Activated CD4-positive, alpha-beta T cell treated with anti-CD3 and anti-CD28 coated beads for 1 hour (primary cell): ENCODE results near the gene CHID1.

Experiments
- DNase-seq: peaks from one replicate; pipeline ENCODE4 v3.0.0-alpha.2; 2020

CHID1 gene

DNA sequence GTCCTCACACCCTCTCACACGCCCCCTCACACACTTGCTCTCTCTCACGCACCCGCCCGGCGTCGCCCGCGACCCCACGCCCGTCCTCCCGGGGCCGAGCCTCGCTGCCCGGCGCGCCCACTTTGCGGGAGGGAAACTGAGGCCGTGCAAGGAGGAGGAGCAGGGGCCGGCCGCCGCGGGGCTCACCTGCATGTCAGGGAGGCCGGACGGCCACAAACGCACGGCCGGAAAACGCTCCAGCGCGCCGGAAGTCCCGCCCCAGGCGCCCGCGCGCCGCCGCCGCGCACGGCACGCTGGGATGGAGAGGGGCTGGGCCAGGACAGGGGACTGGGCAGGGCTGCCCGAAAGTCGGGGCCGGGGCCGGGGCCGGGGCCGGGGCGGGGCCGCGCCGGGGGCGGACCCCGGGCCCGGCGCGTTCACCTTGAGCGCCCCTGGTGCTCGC is at the start of gene CHID1:
TSS of gene CHID1 (minus strand) at position 222 of the 442 bp plus-strand sequence. CDS start 5,994 bp downstream, outside the sequence.
- peak; percentile 77 for DNase-seq

DNA sequence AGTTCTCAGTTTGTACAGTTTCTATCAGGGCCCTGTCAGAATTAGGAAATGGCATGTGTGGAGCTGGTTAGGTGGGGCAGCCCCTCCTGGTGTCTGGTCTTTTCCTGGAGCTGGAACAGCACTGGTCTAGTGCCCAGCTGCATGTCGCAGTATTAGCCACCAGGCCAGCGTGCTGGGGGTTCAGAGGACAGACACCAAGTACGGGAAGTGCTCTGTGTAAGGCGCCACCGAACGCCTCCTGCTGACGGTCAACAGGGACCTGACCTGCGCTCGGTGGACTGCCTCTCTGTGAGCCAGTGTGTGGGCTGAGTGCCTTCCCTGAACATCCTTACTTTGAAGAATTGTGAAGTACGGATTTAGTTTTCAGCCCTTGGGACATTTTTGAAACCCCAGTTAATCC is 49.0 kb upstream of the CHID1 start:
- DNase-seq = no peak

DNA sequence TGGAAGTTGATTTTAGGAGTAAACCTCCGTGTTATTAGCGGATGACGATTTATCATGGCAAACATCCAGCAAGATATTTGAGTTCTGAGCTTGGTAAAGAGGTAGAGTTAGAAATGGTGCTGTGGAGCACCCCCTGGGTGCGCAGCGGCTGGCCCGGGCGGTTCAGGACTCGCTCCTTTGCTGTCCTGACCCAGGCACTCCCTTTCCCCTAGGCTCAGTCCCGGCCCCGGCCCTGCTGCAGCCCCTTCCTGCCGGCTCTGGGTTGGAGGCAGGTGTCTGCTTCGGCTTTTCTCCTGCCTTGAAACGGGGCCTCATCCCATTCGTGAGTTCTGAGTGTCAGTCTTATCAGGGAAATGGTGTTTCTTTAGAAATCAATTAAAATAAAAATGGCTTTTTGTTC is 48.4 kb upstream of the CHID1 start:
- no peak for DNase-seq

DNA sequence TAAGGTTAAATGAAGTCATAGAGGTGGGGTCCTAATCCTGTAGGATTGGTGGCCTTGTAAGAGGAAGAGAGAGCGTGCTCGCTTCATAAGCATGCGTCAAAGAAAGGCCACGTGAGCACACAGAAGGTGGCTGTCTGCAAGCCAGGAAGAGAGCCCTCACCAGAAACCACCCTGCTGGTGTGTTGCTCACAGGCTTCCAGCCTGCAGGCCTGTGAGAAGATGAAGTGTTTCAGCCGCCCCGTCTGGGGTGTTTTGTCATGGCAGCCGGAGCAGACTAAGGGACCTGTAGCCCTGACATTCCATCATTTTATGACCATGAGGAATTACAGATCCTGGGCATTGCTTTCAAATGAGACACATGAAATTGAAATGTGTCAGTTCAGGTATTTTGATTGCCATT is 47.5 kb upstream of the CHID1 start:
- DNase-seq = no peak

DNA sequence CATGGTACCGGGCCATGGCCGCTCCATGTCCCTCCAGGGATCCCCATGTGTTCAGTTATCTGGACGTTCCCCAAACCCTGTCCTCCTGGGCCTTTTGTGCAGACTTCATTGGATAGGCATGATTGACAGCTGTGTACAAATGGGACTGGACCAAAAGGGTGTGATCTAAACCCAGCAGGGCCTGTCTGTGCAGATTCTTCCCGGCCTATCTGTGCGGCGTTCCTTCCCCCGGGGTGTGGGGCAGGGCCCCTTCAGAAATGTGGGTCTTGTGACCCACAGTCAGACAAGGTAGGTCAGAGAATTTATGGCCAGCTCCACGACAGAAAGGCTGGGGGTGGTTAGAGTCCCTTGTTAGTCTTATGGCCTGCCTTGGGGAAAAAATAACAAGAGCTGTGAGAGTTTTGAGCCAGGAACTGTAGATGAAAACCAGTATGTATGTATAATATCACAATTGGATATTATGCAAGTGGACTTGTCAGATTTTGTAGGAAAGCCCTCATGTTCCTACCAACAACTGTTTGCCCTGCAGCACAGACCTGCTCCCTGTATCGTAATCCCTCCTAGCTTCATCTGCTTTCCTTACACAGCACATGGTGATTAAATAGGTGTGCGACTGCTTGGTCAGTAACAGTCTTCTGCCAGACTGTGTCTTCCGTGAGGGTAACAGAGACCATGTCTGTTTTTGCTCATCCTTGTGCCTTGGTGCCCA is 46.8 kb upstream of the CHID1 start:
- DNase-seq = no peak

DNA sequence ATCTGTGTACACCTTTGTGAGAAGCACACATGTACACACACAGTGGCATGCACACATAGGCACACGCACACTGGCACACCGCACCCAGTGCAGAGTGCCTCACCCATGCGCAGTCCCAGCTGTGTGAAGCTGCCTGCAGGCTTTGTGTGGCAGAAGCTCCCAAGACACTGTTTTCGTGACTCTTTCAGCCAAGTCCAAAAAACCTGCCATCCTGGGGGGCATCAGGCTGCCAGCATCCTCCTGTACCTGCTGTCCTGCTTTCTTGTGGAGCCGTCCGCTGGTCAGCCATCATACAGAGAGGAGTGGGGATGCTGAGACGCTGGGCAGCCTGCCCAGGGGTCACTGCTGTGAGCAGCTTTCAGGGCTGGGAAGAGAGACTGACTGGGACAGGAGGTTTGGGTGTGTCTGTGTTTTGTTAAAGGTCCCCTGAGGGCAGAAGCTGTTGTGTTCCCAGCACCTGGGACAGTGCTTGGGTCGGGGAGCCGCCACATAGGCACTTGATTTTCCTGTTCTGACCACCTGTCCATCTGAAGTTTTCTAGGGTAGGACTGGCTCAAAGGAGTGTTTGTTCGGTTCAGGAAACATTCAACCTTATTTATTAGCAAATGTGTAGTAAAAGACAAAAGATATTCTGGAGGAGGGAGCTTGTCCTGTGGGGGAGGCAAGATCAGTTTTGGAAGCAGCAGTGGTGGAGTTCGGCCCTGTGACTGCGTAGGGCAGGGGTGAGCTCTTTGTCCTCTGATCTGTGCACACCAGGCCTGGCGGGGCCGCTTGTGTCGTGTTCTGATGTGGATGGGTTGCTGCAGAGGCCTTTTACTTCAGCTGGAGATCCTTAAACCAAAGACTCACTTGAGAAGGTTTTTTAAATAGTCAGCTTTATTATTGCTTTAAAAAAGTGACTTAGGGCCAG is 44.8 kb upstream of the CHID1 start:
- no peak for DNase-seq

DNA sequence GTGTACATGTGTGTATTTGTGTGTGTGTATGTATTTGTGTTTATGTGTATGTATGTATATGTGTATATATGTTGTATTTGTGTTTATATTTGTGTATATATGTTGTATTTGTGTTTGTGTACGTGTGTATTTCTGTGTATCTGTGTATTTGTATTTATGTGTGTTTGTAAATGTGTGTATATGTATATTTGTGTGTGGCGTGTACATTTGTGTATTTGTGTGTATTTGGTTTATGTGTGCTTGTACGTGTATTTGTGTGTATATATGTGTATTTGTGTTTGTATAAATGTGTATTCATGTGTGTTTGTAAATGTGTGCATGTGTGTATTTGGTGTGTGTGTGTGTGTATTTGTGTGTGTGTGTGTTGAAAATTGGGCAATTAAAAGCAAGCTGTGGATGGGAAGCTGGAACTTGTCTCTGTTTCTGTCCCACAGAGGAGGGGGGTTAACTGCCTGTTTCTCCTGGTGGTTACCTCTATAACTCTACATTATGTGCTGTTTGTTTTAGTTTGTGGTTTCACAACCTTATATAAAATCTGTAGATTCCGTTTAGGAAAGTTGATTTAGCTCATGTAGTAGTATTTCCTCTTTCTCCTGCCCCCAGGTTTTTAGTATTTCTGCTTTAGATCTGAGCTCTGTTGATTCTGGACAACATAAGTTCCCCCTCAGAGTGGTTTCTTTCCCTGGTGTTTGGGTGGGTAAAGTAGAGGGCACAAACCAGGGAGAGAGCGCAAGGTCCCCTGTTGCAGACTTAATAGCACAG is 44.0 kb upstream of the CHID1 start:
- no peak for DNase-seq

DNA sequence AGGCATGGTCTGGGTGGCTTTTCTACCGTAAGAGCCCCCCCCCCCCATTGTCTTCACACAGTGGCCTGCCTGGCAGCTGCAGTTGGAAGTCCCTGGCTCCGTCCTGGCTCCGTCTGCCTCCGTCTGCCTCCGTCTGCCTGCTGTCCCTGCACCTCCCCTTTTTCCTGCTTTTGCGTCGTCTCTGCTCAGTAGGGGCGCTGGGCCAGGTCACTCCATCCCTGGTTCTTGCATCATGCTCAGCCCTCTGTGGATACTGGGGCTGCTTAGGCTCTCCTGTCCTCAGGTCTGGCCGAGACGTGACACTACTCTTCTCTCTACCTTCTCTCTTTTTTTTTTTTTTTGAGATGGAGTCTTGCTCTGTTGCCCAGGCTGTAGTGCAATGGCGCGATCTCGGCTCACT is 42.9 kb upstream of the CHID1 start:
- DNase-seq = no peak

DNA sequence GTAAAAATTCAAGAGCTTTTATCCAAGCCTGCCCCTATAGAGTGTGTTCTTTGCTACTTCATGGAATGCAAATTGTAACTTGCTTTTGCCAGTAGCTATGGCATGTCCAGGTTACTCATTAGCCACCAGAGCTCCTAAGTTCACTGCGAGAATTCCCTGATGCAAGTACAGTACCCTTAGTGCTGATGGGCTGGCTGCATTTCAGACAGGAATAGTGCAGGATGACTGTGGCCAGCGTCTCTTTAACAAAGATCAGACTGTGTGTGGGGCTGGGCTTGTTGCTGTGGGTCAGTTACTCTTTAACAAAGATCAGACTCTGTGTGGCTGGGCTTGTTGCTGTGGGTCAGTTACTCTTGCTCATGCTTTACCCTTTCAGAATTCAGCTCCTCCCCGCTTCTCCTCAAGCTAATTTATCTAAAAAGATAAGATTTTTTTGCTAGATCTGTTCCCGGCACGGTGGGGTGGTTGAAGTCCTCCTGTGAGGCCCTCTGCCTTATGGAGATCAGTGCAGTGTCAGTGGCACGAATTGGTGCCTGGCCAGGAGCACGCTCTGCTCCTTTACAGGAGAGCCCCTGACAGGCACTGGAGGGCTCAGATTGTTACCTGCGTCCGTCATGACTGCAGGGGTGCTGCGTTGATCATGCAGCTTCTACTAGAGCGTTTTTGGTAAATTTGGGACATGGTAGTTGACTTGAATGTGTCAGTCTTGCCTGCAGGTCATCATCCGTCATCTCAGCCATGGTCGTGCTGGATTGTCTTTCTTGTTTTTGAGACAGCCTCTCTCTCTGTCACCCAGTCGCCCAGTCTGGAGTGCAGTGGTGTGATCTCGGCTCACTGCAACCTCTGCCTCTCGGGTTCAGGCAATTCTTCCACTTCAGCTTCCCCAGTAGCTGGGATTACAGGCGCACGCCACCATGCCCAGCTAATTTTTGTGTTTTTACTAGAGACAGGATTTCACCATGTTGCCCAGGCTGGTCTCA is 42.1 kb upstream of the CHID1 start:
- DNase-seq = no peak

DNA sequence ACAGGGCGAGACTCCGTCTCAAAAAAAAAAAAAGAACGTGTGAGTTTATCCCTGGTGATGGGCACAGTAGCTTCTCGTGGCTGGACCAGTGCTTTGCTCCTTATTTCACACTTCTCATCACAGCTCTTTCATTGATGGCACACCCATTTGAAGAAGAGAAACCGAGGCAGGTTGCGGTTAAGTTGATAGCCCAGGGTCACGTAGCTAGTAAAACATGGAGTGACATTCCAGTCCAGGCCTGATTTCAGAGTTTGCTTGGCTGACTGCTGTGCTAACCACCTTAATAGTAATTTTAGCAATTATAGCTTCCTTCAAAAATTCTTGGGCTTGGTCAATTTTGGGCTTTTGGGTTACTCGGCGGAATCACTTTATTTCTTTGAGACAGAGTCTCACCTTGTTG is 40.9 kb upstream of the CHID1 start:
- no peak for DNase-seq

DNA sequence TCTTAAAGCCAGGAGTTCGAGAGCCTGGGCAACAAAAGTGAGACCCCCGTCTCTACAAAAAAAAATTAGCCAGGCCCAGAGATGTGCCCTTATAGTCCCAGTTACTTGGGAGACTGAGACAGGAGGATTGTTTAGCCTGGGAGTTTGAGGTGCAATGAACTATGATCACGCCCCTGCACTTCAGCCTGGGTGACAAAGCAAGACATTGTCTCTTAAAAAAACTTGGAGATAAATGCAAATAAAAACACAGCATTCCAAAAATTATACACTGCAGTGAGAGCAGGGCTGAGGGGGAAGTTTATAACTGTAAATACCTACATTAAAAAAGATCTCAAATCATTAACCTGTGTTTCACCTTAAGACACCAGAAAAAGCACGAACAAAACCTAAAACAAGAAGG is 37.1 kb upstream of the CHID1 start:
- DNase-seq = no peak

DNA sequence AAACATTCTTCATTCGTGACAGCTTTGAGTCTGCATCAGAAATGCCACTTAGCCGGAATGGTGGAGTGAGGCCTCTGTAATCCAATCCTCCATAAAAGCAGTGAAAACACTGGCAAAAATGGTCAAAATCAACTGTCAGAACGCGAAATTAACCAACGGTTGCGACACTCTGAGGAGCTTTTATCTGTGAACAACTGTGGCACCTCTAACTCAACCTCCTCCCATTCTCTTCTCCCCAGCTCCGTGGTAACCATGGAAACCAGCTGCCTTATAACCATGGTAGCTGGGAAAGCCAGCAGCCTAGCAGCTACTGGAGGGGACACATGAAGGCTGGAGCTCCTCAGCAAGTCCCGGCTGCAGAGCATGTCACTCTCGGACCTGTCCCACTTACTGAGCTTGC is 35.4 kb upstream of the CHID1 start:
- no peak for DNase-seq

DNA sequence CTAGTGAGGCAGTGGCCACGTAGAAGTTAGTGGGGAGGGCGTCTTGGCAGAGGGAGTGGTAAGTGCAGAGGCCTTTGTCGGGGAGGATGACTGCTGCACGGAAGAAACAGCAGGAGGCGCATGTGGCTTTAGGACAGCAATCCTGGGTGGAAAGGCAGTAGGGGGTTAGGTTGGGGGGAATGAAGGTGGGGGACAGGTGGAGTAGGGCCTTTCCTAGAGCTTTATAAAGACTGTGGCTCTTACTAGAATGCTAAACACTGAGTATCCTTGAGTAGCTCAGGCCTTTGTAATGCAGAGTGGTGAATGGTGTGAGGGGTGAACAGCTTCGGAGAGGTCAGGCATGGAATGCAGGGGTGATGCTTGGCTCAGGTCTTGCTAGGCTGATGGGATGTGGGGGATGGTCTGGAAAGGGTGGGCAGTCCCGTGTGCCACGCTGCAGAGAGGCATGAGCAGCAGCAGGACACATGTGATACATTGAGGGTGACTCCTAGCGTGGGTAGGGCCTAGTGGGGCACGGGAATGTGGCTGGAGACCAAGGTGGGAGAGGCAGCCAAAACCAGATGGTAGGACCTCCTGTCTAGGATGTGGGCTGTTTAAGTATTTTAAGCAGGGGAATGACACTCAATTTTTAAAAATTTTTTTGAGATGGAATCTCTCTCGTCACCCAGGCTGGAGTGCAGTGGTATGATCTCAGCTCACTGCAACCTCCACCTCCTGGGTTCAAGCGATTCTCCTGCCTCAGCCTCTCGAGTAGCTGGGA is 34.3 kb upstream of the CHID1 start:
- DNase-seq = no peak

DNA sequence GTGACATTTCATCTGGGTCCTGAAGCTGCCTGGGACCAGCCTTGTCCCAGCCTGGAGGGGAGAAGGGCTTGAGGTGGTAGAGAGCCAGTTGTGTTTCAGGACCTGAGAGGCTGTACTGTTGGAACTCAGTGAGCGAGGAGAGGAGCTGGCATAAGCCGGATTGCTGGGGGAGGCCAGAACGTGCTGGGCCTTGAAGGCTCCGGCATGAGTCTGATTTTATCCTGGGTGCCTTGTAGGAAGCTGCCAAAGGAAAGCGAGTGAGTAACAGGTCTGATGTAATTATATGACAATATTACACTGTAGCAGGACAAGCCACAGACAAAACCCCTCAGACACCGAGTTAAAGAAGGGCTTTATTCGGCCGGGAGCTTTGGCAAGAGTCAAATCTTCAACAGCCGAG is 32.2 kb upstream of the CHID1 start:
- DNase-seq = no peak

DNA sequence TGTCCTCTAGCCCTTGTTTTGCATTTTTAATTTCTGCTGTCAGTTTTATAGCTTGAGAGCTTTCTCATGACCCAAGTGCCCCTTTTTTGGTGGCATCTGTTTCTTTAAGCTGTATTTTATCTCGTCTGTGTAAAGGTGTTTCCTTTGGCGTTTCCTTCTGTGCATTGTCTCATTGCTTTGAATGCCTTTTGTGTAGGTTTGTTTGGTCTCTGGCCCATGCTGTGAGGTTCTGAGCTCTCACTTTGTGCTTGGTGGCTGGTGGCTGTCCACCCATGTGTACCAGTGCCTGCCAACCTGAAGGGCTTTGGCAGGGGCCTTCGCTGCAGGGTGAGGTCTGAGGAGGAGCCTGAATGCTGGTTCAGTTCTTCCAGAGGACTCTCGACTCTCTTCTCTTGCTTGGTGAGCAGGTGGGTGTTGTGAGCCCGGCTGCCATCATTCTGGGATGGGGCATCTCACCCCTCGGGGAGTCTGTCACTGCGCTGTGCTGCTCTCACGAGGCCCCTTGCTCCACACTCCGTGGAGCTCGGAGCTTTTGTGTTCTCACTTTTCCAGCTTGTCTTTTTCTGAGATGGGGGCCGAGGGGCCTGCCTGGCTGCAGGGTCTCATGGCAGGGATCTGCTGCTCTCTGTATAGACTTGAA is 30.0 kb upstream of the CHID1 start:
- DNase-seq = no peak

DNA sequence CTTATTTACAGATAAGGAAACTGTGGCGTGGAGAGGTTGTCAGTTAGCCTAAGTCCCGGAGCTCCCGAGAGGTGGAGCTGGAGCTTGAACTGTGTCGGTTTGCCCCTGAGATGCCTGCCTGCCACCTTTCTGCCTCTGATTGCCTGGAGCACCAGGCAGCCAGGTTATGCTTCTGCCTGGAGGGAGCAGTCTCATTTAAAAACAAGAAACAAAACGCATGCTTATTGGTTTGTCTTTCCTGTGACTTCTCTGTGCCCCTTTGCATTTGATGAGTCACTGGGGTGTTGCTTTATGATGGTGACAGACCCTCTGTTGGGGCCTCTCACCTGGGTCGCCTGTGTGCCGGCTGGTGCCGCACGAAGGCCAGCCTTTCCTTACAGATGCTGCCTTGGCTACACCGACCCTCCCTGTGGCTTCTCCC is 27.2 kb upstream of the CHID1 start:
- DNase-seq = no peak

DNA sequence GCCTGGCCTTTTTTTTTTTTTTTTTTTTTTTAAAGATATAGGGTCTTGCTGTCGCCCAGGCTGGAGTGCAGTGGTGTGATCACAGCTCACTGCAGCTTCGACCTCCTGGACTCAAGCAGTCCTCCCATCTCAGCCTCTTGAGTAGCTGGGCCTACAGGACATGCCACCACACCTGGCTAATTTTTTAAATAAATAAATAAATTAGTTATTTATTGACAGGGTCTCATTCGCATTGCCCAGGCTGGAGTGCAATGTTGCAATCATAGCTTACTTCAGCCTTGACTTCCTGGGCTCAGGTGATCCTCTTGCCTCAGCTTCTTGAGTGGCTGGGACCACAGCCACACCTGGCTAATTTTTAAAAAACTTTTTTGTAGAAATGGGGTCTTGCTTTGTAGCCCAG is 25.6 kb upstream of the CHID1 start:
- DNase-seq = no peak

DNA sequence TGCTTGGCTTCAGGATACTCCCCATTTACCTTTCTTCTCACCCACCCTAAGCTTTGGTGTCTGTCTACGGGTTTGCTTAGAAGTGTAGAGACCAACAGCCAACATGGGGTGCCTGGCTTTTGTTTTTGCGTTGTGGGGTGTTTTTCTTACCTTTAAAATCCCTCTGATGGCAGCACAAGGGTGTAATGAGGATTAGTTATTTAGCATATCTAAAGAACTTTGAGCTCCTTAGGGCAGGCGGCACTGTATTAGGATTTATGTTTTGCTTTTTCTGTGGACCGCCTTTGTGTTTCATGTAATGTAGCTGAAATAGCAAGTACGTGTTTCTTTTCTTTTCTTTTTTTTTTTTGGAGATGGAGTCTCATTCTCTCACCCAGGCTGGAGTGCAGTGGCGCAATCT is 23.9 kb upstream of the CHID1 start:
- DNase-seq = no peak

DNA sequence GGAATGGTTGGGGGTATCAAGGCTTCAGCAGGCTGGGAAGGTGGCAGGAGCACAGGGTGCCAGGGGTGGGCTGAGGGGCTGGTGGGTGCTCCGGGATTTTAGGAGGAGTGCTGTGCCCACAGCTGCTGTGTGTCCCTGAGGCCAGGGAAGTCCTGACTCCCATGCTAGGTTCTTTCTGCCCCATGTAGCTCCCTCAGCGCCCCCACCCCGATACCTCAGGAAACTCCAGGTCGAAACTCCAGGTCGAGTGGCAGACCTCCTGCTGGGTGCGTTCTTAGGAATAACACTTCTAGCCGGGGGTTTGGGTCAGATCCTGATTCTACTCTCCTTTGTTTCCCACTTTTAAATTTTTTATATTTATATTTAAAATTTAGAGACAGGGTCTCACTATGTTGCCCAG is 23.3 kb upstream of the CHID1 start:
- DNase-seq = no peak

DNA sequence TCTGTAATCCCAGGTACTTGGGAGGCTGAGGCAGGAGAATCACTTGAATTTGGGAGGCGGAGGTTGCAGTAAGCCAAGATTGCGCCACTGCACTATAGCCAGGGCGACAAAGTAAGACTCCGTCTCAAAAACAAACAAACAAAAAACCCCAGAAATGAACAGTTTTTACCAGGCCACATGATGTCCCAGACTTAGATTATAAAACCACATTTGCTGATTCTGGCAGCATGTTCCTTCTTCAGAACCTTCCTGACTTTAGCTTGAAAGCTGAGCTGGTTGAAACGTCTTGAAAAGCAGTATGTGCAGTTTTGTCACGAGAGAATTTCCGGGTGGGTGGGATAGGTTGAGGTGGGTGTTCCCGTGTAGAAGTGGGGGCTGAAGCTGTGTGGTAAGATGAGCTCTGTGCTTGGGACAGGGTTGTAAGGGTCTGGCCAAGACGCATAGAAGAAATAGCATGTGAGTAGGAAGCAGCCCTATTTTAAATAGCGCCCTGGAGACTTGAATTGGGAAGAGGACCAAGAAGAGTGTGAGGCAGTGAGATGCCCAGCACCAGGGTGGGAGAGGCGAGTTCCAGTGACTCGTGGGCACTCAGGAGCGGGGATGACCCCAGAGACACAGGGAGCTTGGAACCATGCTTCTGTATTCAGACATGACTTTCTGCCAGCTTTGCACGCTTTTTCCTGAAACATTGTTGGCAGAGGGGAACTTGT is 22.7 kb upstream of the CHID1 start:
- DNase-seq = no peak
